HepG2 (cell line): Measurements from ENCODE around the gene LRRC45. TPM values are rescaled to one million over a fixed set of nuclear protein-coding genes. Genes with fewer than 3 reads are reported as not detected.

ENCODE experiments used
- HHEX ChIP-seq: IDR thresholded peaks from 2 replicates; pipeline ENCODE4 v1.6.1; 2016; ENCODE audit warnings: control low read depth
- KLF13 ChIP-seq: sonication (generic); formaldehyde crosslinking; IDR thresholded peaks from 2 replicates; pipeline ENCODE4 v1.4.0; 2020; ENCODE audit warnings: mild to moderate bottlenecking, missing genetic modification reagents
- NR2F2 ChIP-seq: IDR thresholded peaks from 2 replicates; pipeline ENCODE4 v1.6.1; 2012; ENCODE audit warnings: low read depth, inconsistent platforms, borderline replicate concordance
- PCBP1 ChIP-seq: fragments of 200-400 bp; formaldehyde crosslinking; IDR thresholded peaks from 2 replicates; pipeline ENCODE4 v1.6.1; 2017; ENCODE audit warnings: mild to moderate bottlenecking, low read depth, low read length, borderline replicate concordance
- RFXANK ChIP-seq: IDR thresholded peaks from 2 replicates; pipeline ENCODE4 v1.6.1; 2016
- SP1 ChIP-seq, 2 experiments: fragments of 450-650 bp in 1 of 2; sonication (generic) in 1 of 2; formaldehyde crosslinking in 1 of 2; IDR thresholded peaks; 2 replicates each; pipeline versions ENCODE4 v1.4.0 to v1.6.1; 2016 to 2020; ENCODE audit warnings: missing genetic modification reagents in 1 of 2
- ZEB1 ChIP-seq: IDR thresholded peaks from 2 replicates; pipeline ENCODE4 v1.6.1; 2012; ENCODE audit warnings: mild to moderate bottlenecking, low read depth, inconsistent platforms; ENCODE audit not compliant: insufficient replicate concordance
- ZKSCAN8 ChIP-seq: IDR thresholded peaks from 2 replicates; pipeline ENCODE4 v1.6.1; 2016; ENCODE audit warnings: borderline replicate concordance, missing genetic modification reagents, missing compliant biosample characterization
- ZNF282 ChIP-seq: fragments of 450-650 bp; IDR thresholded peaks from 2 replicates; pipeline ENCODE4 v1.6.1; 2018; ENCODE audit not compliant: partially characterized antibody
- ZNF30 ChIP-seq: sonication (generic); formaldehyde crosslinking; IDR thresholded peaks from 2 replicates; pipeline ENCODE4 v1.5.0; 2020; ENCODE audit warnings: mild to moderate bottlenecking, missing genetic modification reagents
- ZNF646 ChIP-seq: sonication (generic); formaldehyde crosslinking; IDR thresholded peaks from 2 replicates; pipeline ENCODE4 v1.9.0; 2021; ENCODE audit warnings: mild to moderate bottlenecking, missing genetic modification reagents
- ZNF709 ChIP-seq: sonication (generic); formaldehyde crosslinking; IDR thresholded peaks from 2 replicates; pipeline ENCODE4 v1.5.0; 2020; ENCODE audit warnings: mild to moderate bottlenecking, missing genetic modification reagents
- ZNF713 ChIP-seq: sonication (generic); formaldehyde crosslinking; IDR thresholded peaks from 2 replicates; pipeline ENCODE4 v1.4.0; 2020; ENCODE audit warnings: mild to moderate bottlenecking, missing genetic modification reagents
- polyA plus RNA-seq, 8 experiments: library from polyadenylated mRNA; depleted of rRNA in 3 of 8; stranded (reverse) in 7 of 8; unstranded in 1 of 8; fragments of >200 nt; fragmentation: Illumina TruSeq in 4 of 8; extraction: Trizol in 4 of 8; gene quantifications; 2 replicates each; pipeline versions ENCODE4 v1.2.1 to v1.2.3, GENCODE V29; 2011 to 2016; ENCODE audit warnings: low read depth in 4 of 8, missing spikeins in 1 of 8, mixed read lengths in 1 of 8; ENCODE audit not compliant: insufficient read depth in 1 of 8
- total RNA-seq, 5 experiments: library from RNA; depleted of rRNA; stranded (reverse); fragments of >200 nt; fragmentation: Illumina TruSeq; extraction: Trizol; gene quantifications; 2 replicates each; pipeline ENCODE4 v1.2.3, GENCODE V29; 2016; ENCODE audit warnings: low read depth in 1 of 5

The LRRC45 gene
- total and polyA plus RNA-seq, 2 of the 13 experiments (the other 11 are each of a cell fraction or from before 2014, with no cell fraction given) = 11.6 to 48.1 TPM

GRCh38 chr17:82076785-82077591, 53.9 kb downstream of the LRRC45 start (continued):
- TF ChIP-seq ZNF646 (CRISPR knock-in tag) (no peak), ZNF713 (CRISPR knock-in tag) (0 out of 2 replicates have a peak, but pooled peaks have one; percentile 35), ZNF30 (CRISPR knock-in tag) (no peak), SP1 (IDR thresholded peaks at IDR 0.05) (no peak), SP1 (CRISPR knock-in tag; IDR thresholded peaks at IDR 0.05) (peak; percentile 28; the same call in 1 of the 2 replicates), RFXANK (no peak), ZNF709 (CRISPR knock-in tag) (no peak), KLF13 (no peak), HHEX (CRISPR knock-in tag) (no peak), NR2F2 (0 out of 2 replicates have a peak, but pooled peaks have one; percentile 2), ZEB1 (peak; percentile 22), ZNF282 (no peak), PCBP1 (0 out of 2 replicates have a peak, but pooled peaks have one; percentile 55), ZKSCAN8 (CRISPR knock-in tag) (0 out of 2 replicates have a peak, but pooled peaks have one; percentile 10)
